Endothelial cell of umbilical vein (primary cell): ENCODE data around the gene VBP1.

ENCODE experiments used
- POLR2AphosphoS5 ChIP-seq: IDR thresholded peaks from 2 replicates; pipeline ENCODE4 v1.6.1; 2012; ENCODE audit warnings: low read depth, mild to moderate bottlenecking, control low read depth, low read length, moderate library complexity; ENCODE audit not compliant: insufficient read depth
- TF ChIP-seq, protein P1 (sequence below), 2 donors: IDR thresholded peaks; 1 replicate in 1 of 2; 2 replicates in 1 of 2; pipeline ENCODE4 v1.5.1; 2011; ENCODE audit warnings: low read length in 2 of 2, mild to moderate bottlenecking in 2 of 2, moderate library complexity in 2 of 2, control low read depth in 1 of 2, inconsistent platforms in 1 of 2, low read depth in 1 of 2; ENCODE audit not compliant: insufficient read depth in 1 of 2; ENCODE audit errors: extremely low read depth in 1 of 2

DNA sequence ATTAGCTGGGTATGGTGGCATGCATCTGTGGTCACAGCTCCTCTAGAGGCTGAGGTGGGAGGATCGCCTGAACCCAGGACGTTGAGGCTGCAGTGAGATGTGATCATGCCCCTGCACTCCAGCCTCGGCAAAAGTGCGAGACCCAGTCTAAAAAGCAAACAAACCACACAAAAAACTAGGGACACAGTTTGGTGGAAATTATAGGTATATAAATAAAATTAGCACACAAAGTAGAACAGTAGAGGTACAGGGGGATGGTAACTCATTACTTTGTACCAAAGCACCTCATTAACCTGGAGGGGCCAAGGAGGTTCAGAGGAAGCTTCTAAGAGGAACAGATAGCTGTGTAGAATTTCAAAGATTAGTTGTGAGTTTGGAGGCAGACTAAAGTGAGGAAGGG lies 5.1 kb downstream of the VBP1 start:
- TF ChIP-seq, protein P1, sequence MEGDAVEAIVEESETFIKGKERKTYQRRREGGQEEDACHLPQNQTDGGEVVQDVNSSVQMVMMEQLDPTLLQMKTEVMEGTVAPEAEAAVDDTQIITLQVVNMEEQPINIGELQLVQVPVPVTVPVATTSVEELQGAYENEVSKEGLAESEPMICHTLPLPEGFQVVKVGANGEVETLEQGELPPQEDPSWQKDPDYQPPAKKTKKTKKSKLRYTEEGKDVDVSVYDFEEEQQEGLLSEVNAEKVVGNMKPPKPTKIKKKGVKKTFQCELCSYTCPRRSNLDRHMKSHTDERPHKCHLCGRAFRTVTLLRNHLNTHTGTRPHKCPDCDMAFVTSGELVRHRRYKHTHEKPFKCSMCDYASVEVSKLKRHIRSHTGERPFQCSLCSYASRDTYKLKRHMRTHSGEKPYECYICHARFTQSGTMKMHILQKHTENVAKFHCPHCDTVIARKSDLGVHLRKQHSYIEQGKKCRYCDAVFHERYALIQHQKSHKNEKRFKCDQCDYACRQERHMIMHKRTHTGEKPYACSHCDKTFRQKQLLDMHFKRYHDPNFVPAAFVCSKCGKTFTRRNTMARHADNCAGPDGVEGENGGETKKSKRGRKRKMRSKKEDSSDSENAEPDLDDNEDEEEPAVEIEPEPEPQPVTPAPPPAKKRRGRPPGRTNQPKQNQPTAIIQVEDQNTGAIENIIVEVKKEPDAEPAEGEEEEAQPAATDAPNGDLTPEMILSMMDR (IDR thresholded peaks at IDR 0.05; ENCODE audit: extremely low read depth in 1 of 2, insufficient read depth in 1 of 2, low read depth in 1 of 2, low read length in 2 of 2), result no peak
- TF ChIP-seq POLR2AphosphoS5, result no peak
